Breast epithelium (tissue), 3 donors: ENCODE measurements around the gene KRTAP5-1.

ENCODE experiments used
- POLR2A ChIP-seq: fragments of 450-650 bp; IDR thresholded peaks from one replicate; pipeline ENCODE4 v1.6.1; 2016; ENCODE audit warnings: antibody characterized with exemption, mild to moderate bottlenecking, moderate library complexity
- POLR2AphosphoS5 ChIP-seq, 3 donors: sonication (generic); formaldehyde crosslinking; IDR thresholded peaks; one replicate each; pipeline ENCODE4 v1.6.1; 2017; ENCODE audit warnings: antibody characterized with exemption in 3 of 3
- TF ChIP-seq, protein P1 (sequence below), 3 donors: fragments of 450-650 bp; IDR thresholded peaks; one replicate each; pipeline ENCODE4 v1.5.1; 2016 to 2017; ENCODE audit warnings: antibody characterized with exemption in 3 of 3, mild to moderate bottlenecking in 3 of 3, moderate library complexity in 3 of 3

DNA sequence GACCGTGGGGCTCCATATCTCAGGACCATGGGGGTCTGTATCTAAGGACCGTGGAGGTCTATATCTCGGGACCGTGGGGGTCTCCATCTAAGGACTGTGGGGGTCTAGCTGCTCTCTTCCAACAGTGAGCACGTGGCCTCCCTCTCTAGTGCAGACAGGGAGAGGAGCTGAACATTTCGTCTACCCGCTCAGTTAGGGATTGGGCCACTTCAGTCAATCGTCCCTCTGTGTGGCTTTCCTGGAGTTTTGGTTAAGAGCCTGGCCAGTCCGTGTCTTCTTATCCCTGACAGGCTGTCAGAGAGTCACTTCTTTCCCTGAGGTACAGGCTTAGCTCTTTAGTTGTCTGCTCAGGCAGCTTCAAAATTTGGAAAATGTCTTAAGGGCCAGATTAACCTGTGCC is 3.1 kb downstream of the KRTAP5-1 start:
- TF ChIP-seq, protein P1, sequence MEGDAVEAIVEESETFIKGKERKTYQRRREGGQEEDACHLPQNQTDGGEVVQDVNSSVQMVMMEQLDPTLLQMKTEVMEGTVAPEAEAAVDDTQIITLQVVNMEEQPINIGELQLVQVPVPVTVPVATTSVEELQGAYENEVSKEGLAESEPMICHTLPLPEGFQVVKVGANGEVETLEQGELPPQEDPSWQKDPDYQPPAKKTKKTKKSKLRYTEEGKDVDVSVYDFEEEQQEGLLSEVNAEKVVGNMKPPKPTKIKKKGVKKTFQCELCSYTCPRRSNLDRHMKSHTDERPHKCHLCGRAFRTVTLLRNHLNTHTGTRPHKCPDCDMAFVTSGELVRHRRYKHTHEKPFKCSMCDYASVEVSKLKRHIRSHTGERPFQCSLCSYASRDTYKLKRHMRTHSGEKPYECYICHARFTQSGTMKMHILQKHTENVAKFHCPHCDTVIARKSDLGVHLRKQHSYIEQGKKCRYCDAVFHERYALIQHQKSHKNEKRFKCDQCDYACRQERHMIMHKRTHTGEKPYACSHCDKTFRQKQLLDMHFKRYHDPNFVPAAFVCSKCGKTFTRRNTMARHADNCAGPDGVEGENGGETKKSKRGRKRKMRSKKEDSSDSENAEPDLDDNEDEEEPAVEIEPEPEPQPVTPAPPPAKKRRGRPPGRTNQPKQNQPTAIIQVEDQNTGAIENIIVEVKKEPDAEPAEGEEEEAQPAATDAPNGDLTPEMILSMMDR (IDR thresholded peaks at IDR 0.05) = no peak
- TF ChIP-seq POLR2A (no peak), POLR2AphosphoS5 (IDR thresholded peaks at IDR 0.05) (no peak)
